Measurements from ENCODE around the gene DUOX2. TPM values are rescaled to one million over a fixed set of nuclear protein-coding genes. Genes with fewer than 3 reads are reported as not detected.

The DUOX2 gene
- total RNA-seq, 2 donors from 2014 or later: 0.42 TPM; not detected in 1

- H3K4me1 ChIP-seq (ENCODE audit: control insufficient read depth in 1 of 2, low read depth in 2 of 2): no peaks in the 10 kb centered on the region
- no peaks in the 10 kb centered on the region for H3K36me3 ChIP-seq
- no peak for TF ChIP-seq CTCF (IDR thresholded peaks at IDR 0.05)
- H3K27ac ChIP-seq: no peak overlapping the region
- DNase-seq (ENCODE audit: low spot score) (no peak), ATAC-seq (ENCODE audit: insufficient number of reproducible peaks, low FRiP score, low read depth) (no peak)
- no peak overlapping the region for H3K4me3 ChIP-seq
- no peaks in the 10 kb centered on the region for H3K27me3 ChIP-seq (replicated peaks; ENCODE audit: insufficient read depth)
- no peaks in the 10 kb centered on the region for H3K9me3 ChIP-seq
These were observed 22.8 kb downstream of the DUOX2 start for GRCh38 chr15:45091161-45091560.

GRCh38 chr15:45089712-45090373, 24.1 kb downstream of the DUOX2 start:
- ATAC-seq (ENCODE audit: insufficient number of reproducible peaks, low FRiP score, low read depth): no peak
- no peaks in the 10 kb centered on the region for H3K36me3 ChIP-seq
- no peaks in the 10 kb centered on the region for H3K27me3 ChIP-seq (replicated peaks; ENCODE audit: insufficient read depth)
- no peak overlapping the region for H3K4me3 ChIP-seq
- TF ChIP-seq CTCF (IDR thresholded peaks at IDR 0.05): no peak
- no peak overlapping the region for H3K27ac ChIP-seq
- H3K4me1 ChIP-seq (ENCODE audit: control insufficient read depth in 1 of 2, low read depth in 2 of 2): no peaks in the 10 kb centered on the region
- H3K9me3 ChIP-seq: no peaks in the 10 kb centered on the region
- DNase-seq (ENCODE audit: low spot score): no peak

GRCh38 chr15:45088801-45089711, 24.9 kb downstream of the DUOX2 start:
- no peaks in the 10 kb centered on the region for H3K36me3 ChIP-seq
- no peak for ATAC-seq (ENCODE audit: insufficient number of reproducible peaks, low FRiP score, low read depth)
- TF ChIP-seq CTCF (IDR thresholded peaks at IDR 0.05): no peak

DNA sequence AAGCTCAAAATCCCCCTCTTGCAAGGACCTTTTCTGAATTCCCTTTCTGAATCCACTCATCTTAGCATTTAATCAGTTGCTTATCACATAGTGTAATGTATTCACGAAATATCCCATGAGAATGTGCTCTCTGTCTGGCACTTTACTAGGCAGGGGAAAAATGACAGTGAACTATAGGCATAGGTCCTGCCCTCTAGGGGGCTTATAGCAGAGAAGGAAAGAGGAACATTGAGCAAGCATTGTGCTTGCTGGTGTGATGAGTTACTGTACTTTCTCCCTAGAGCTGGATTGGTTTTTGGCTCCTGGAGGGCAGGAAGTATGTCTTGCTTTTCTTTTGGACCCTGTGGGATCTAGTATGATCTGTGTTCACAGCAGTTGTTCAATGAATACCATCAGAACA, 26.5 kb downstream of the DUOX2 start:
- Histone ChIP-seq H3K4me3 (no peak overlapping the region), H3K27me3 (replicated peaks; ENCODE audit: insufficient read depth) (no peaks in the 10 kb centered on the region), H3K9me3 (no peaks in the 10 kb centered on the region), H3K4me1 (ENCODE audit: control insufficient read depth in 1 of 2, low read depth in 2 of 2) (no peaks in the 10 kb centered on the region), H3K36me3 (no peaks in the 10 kb centered on the region), H3K27ac (no peak overlapping the region)
- no peak for TF ChIP-seq CTCF (IDR thresholded peaks at IDR 0.05)
- ATAC-seq (ENCODE audit: insufficient number of reproducible peaks, low FRiP score, low read depth) (no peak), DNase-seq (ENCODE audit: low spot score) (no peak)

More at GRCh38 chr15:45088801-45089711, 24.9 kb downstream of the DUOX2 start:
- Histone ChIP-seq H3K27me3 (replicated peaks; ENCODE audit: insufficient read depth) (no peaks in the 10 kb centered on the region), H3K4me3 (no peak overlapping the region), H3K4me1 (ENCODE audit: control insufficient read depth in 1 of 2, low read depth in 2 of 2) (no peaks in the 10 kb centered on the region), H3K9me3 (no peaks in the 10 kb centered on the region), H3K27ac (no peak overlapping the region)
- no peak for DNase-seq (ENCODE audit: low spot score)

DNA sequence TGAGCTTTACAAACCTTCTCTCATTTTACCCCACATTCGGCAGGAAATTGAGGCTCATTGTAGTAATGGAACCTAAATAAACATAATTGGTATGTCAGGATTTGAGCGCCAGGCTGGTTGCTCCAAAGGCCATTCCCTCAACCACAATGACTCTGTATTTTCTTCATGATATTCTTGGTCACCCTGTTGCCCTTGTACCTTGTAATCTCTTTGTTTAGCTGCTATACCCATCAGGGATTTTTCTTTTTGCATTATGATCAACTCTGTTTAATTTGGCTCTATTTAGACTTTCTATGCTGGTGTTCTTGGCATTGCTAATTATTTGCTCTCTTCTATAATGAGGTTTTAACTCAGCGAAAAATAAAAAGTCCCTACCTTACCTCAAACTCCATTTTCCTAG, 29.8 kb downstream of the DUOX2 start:
- H3K36me3 ChIP-seq: no peaks in the 10 kb centered on the region
- no peaks in the 10 kb centered on the region for H3K9me3 ChIP-seq
- TF ChIP-seq CTCF (IDR thresholded peaks at IDR 0.05): no peak

More for the DNA sequence above, 29.8 kb downstream of the DUOX2 start:
- Histone ChIP-seq H3K27me3 (replicated peaks; ENCODE audit: insufficient read depth) (no peaks in the 10 kb centered on the region), H3K27ac (no peak overlapping the region), H3K4me3 (no peak overlapping the region), H3K4me1 (ENCODE audit: control insufficient read depth in 1 of 2, low read depth in 2 of 2) (no peaks in the 10 kb centered on the region)
- DNase-seq (ENCODE audit: low spot score) (no peak), ATAC-seq (ENCODE audit: insufficient number of reproducible peaks, low FRiP score, low read depth) (no peak)
